Effector memory CD4-positive, alpha-beta T cell (primary cell): Measurements from ENCODE around the gene ST6GALNAC1.
A peak's percentile ranks its signal among the peaks of the same experiment; 100 is the strongest.

Experiments
- DNase-seq, 3 donors: peaks; one replicate each; pipeline ENCODE4 v3.0.0-alpha.2; 2020
- H3K27ac ChIP-seq: 2 replicates; pipeline ENCODE4 v1.7.0; 2013; ENCODE audit warnings: mild to moderate bottlenecking, low read length, moderate library complexity; ENCODE audit not compliant: insufficient read depth, poor library complexity, severe bottlenecking
- H3K27me3 ChIP-seq: replicated peaks from 2 replicates; pipeline ENCODE4 v1.7.0; 2013; ENCODE audit warnings: mild to moderate bottlenecking, low read length; ENCODE audit not compliant: insufficient read depth, control insufficient read depth, poor library complexity, severe bottlenecking
- H3K36me3 ChIP-seq: 2 replicates; pipeline ENCODE4 v1.7.0; 2013; ENCODE audit warnings: mild to moderate bottlenecking, low read length, moderate library complexity; ENCODE audit not compliant: control insufficient read depth, insufficient read depth
- H3K4me1 ChIP-seq: 2 replicates; pipeline ENCODE4 v1.7.0; 2013; ENCODE audit warnings: low read length, mild to moderate bottlenecking; ENCODE audit not compliant: control insufficient read depth, insufficient read depth, poor library complexity, severe bottlenecking
- H3K4me3 ChIP-seq: 2 replicates; pipeline ENCODE4 v1.7.0; 2013; ENCODE audit warnings: low read length, low read depth, mild to moderate bottlenecking; ENCODE audit not compliant: insufficient read depth, poor library complexity, severe bottlenecking
- H3K9me3 ChIP-seq: 2 replicates; pipeline ENCODE4 v1.7.0; 2013; ENCODE audit warnings: mild to moderate bottlenecking, low read length, moderate library complexity; ENCODE audit not compliant: control insufficient read depth

ST6GALNAC1 gene

DNA sequence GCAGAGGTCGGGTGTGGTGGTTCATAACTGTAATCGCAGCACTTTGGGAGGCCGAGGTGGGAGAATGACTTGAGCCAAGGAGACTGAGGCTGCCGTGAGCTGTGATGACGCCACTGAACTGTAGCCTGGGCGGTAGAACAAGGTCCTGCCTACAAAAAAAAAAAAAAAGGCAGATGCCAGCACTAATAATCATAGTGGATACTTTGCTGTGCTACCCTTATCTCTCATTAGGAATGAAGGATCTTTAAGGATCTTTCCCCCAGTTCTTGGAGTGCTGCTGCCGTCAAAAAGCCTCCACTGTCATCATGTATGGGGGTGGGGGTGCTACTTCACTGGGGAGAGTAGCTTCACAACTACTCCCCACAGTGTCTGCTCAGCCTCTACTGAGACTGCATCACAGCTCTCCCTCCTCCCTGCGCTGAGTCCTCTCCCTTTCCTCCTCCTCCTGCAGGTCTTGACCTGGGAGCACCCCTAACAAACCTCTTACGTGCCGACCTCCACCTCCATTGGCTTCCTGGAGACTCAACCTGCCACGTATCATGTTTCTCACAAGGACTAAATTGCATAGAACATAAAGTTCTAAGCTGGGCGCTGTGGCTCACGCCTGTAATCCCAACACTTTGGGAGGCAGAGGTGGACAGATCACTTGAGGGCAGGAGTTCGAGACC, 24.4 kb upstream of the ST6GALNAC1 start:
- no peak for DNase-seq
- H3K36me3 ChIP-seq: no peaks in the 10 kb centered on the region

GRCh38 chr17:76667491-76667755, 23.9 kb upstream of the ST6GALNAC1 start:
- Histone ChIP-seq H3K27ac (no peak overlapping the region), H3K4me3 (no peak overlapping the region)

More for the DNA sequence above, 24.4 kb upstream of the ST6GALNAC1 start:
- Histone ChIP-seq H3K4me1 (peaks cover 11% of the 10 kb centered on the region), H3K4me3 (no peak overlapping the region), H3K9me3 (no peaks in the 10 kb centered on the region), H3K27ac (no peak overlapping the region), H3K27me3 (no peaks in the 10 kb centered on the region)

GRCh38 chr17:76660656-76661042, 17.1 kb upstream of the ST6GALNAC1 start:
- no peaks in the 10 kb centered on the region for H3K36me3 ChIP-seq
- no peak overlapping the region for H3K27ac ChIP-seq
- H3K27me3 ChIP-seq: no peaks in the 10 kb centered on the region
- DNase-seq: no peak
- H3K9me3 ChIP-seq: no peaks in the 10 kb centered on the region
- peaks cover 36% of the 10 kb centered on the region for H3K4me1 ChIP-seq
- no peak overlapping the region for H3K4me3 ChIP-seq

More at GRCh38 chr17:76667491-76667755, 23.9 kb upstream of the ST6GALNAC1 start:
- H3K4me1 ChIP-seq: peaks cover 11% of the 10 kb centered on the region
- H3K36me3 ChIP-seq: no peaks in the 10 kb centered on the region
- no peaks in the 10 kb centered on the region for H3K27me3 ChIP-seq
- no peak for DNase-seq
- H3K9me3 ChIP-seq: no peaks in the 10 kb centered on the region

DNA sequence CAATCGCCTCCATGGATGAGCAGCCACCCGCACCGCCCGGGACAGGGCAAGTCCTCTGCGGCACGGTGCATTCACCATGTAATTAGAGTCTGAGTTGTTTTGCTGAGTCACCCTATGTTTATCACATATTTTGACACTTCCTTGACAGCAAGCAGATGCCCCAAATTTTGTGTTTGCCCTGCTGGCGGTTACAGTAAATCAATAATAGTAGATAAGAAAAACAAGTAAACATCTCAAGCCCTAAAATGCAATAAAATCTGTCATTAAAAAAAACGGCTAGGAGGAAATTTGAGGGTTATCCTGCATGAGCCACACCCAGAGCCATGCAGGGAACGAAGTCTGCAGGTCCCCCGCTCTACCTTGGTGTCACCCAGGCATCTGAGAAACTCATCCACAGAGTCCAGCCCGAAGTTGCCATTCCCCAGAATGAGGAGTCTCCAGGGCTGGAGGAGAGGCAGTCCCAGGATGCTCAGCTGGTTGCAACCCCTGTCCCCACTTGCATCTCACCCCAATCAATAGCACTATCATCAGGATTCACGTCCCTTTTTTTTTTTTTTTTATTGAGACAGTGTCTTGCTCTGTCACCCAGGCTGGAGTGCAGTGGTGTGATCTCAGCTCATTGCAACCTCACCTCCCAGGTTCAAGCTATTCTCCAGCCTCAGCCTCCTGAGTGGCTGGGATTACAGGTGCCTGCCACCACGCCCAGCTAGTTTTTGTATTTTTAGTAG, 16.5 kb upstream of the ST6GALNAC1 start:
- Histone ChIP-seq H3K36me3 (no peaks in the 10 kb centered on the region), H3K9me3 (no peaks in the 10 kb centered on the region), H3K27me3 (no peaks in the 10 kb centered on the region), H3K4me1 (peaks cover 36% of the 10 kb centered on the region), H3K4me3 (peak overlapping the region; percentile 13), H3K27ac (peak overlapping the region; percentile 47)
- peak in 2 of 3 donors; percentile 6 to 12 for DNase-seq

GRCh38 chr17:76658242-76658662, 14.7 kb upstream of the ST6GALNAC1 start:
- Histone ChIP-seq H3K4me1 (peaks cover 36% of the 10 kb centered on the region), H3K27me3 (no peaks in the 10 kb centered on the region), H3K9me3 (no peaks in the 10 kb centered on the region), H3K4me3 (no peak overlapping the region), H3K27ac (no peak overlapping the region), H3K36me3 (no peaks in the 10 kb centered on the region)
- no peak for DNase-seq

GRCh38 chr17:76657505-76658241, 14.1 kb upstream of the ST6GALNAC1 start:
- Histone ChIP-seq H3K36me3 (no peaks in the 10 kb centered on the region), H3K4me1 (peaks cover 36% of the 10 kb centered on the region), H3K27ac (no peak overlapping the region), H3K9me3 (no peaks in the 10 kb centered on the region), H3K27me3 (no peaks in the 10 kb centered on the region), H3K4me3 (no peak overlapping the region)
- no peak for DNase-seq

DNA sequence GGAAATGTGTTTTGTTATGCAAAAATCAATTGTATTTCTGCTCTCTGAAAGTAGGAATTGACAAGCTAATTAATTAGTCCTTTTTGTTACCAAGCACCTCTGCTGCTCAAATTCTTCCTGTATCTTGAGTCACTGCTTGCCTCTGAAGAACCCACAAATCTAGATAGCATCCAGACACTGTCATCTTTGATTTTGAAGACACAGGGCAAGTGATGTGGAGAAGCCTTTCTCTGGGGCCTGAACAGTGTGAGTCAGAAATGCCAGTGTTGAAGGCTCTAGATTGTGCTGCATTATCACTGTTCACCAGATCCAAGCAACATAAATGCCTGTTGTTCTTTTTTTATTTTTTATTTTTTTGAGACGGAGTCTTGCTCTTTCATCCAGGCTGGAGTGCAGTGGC, 10.9 kb upstream of the ST6GALNAC1 start:
- no peak overlapping the region for H3K4me3 ChIP-seq
- H3K4me1 ChIP-seq: peaks cover 18% of the 10 kb centered on the region
- H3K9me3 ChIP-seq: no peaks in the 10 kb centered on the region
- DNase-seq: no peak
- H3K27ac ChIP-seq: no peak overlapping the region
- H3K27me3 ChIP-seq: no peaks in the 10 kb centered on the region
- no peaks in the 10 kb centered on the region for H3K36me3 ChIP-seq

DNA sequence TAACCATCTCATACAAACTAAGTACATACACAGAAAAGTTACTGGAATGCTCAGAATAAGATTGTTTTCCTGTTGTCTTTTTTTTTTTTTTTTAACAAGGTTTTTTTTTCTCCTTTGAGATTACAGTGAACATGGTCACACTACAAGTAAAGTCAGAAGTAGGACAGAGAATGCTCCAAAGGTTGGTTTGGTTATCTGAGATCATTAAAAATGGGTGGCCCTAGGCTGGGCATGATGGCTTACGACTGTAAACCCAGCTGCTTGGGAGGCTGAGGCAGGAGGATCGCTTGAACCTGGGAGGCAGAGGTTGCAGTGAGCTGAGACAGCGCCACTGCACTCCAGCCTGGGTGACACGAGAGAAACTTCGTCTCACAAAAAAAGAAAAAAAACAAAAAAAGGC, 6.9 kb upstream of the ST6GALNAC1 start:
- Histone ChIP-seq H3K36me3 (no peaks in the 10 kb centered on the region), H3K4me1 (no peaks in the 10 kb centered on the region), H3K27ac (no peak overlapping the region), H3K4me3 (no peak overlapping the region), H3K9me3 (no peaks in the 10 kb centered on the region), H3K27me3 (no peaks in the 10 kb centered on the region)
- DNase-seq: no peak

DNA sequence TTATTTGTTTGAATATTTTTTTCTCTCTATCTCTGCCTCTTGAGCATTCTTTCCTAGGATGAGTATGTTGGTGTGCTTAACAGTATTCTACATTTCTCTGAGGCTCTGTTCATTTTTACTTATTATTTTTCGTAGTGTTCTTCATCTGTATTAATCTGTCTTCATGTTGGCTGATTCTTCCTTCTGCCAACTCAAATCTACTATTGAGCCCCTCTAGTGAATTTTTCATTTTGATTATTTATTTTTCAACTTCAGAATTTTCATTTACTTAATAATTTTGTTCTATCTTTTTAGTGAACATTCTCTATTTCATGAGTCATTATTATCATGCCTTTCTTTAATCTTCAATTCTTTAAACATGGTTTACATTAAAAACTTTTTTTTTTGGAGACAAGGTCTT, 3.2 kb upstream of the ST6GALNAC1 start:
- Histone ChIP-seq H3K27ac (no peak overlapping the region), H3K4me1 (peaks cover 11% of the 10 kb centered on the region), H3K27me3 (no peaks in the 10 kb centered on the region), H3K36me3 (no peaks in the 10 kb centered on the region), H3K9me3 (no peaks in the 10 kb centered on the region), H3K4me3 (no peak overlapping the region)
- no peak for DNase-seq

- Histone ChIP-seq H3K4me1 (peaks cover 14% of the 10 kb centered on the region), H3K27me3 (no peaks in the 10 kb centered on the region), H3K9me3 (no peaks in the 10 kb centered on the region), H3K27ac (no peak overlapping the region), H3K4me3 (no peak overlapping the region), H3K36me3 (no peaks in the 10 kb centered on the region)
- no peak for DNase-seq
Measured at GRCh38 chr17:76645481-76645880, 1.9 kb upstream of the ST6GALNAC1 start.
